Trophoblast cell (in vitro differentiated cells and primary cell): ENCODE measurements around the gene PAX3.

ENCODE experiments used
- DNase-seq, 2 donors: peaks; one replicate each; pipeline ENCODE4 v3.0.0-alpha.2; 2016
- H2AFZ ChIP-seq: 2 replicates; pipeline ENCODE4 v1.6.1; 2013; ENCODE audit warnings: low read length, moderate library complexity, mild to moderate bottlenecking; ENCODE audit not compliant: insufficient read depth, poor library complexity
- H2AK5ac ChIP-seq: 2 replicates; pipeline ENCODE4 v1.6.1; 2013; ENCODE audit warnings: mild to moderate bottlenecking, low read length
- H2BK120ac ChIP-seq: 2 replicates; pipeline ENCODE4 v1.6.1; 2013; ENCODE audit warnings: low read length, mild to moderate bottlenecking, moderate library complexity; ENCODE audit not compliant: insufficient read depth, poor library complexity
- H2BK12ac ChIP-seq: 2 replicates; pipeline ENCODE4 v1.6.1; 2013; ENCODE audit warnings: mild to moderate bottlenecking, low read length, moderate library complexity
- H2BK5ac ChIP-seq: 2 replicates; pipeline ENCODE4 v1.6.1; 2013; ENCODE audit warnings: low read length, low read depth, moderate library complexity, mild to moderate bottlenecking; ENCODE audit not compliant: poor library complexity
- H3K14ac ChIP-seq: 2 replicates; pipeline ENCODE4 v1.6.1; 2013; ENCODE audit warnings: mild to moderate bottlenecking, low read length
- H3K18ac ChIP-seq: 2 replicates; pipeline ENCODE4 v1.6.1; 2013; ENCODE audit warnings: mild to moderate bottlenecking, low read length
- H3K23ac ChIP-seq: 2 replicates; pipeline ENCODE4 v1.6.1; 2013; ENCODE audit warnings: low read length
- H3K27ac ChIP-seq: 2 replicates; pipeline ENCODE4 v1.5.1; 2013; ENCODE audit warnings: low read depth, mild to moderate bottlenecking, inconsistent platforms, low read length, moderate library complexity
- H3K27me3 ChIP-seq: 2 replicates; pipeline ENCODE4 v1.6.1; 2013; ENCODE audit warnings: inconsistent platforms, mild to moderate bottlenecking, low read length, moderate library complexity; ENCODE audit not compliant: insufficient read depth
- H3K36me3 ChIP-seq, 2 experiments: 1 replicate in 1 of 2; 2 replicates in 1 of 2; pipeline ENCODE4 v1.6.1; 2013; ENCODE audit warnings: low read length in 2 of 2, mild to moderate bottlenecking in 2 of 2, moderate library complexity in 1 of 2; ENCODE audit not compliant: insufficient read depth in 2 of 2, control insufficient read depth in 1 of 2
- H3K4ac ChIP-seq: 2 replicates; pipeline ENCODE4 v1.6.1; 2013; ENCODE audit warnings: low read depth, mild to moderate bottlenecking, low read length, moderate library complexity
- H3K4me1 ChIP-seq, 2 experiments: 1 replicate in 1 of 2; 2 replicates in 1 of 2; pipeline ENCODE4 v1.6.1; 2013; ENCODE audit warnings: low read length in 2 of 2, mild to moderate bottlenecking in 2 of 2, moderate library complexity in 1 of 2; ENCODE audit not compliant: insufficient read depth in 2 of 2, control insufficient read depth in 1 of 2
- H3K4me2 ChIP-seq: 2 replicates; pipeline ENCODE4 v1.6.1; 2013; ENCODE audit warnings: inconsistent platforms, mild to moderate bottlenecking, low read length, moderate library complexity
- H3K4me3 ChIP-seq: 2 replicates; pipeline ENCODE4 v1.5.1; 2013; ENCODE audit warnings: mild to moderate bottlenecking, low read depth, low read length, inconsistent platforms
- H3K79me1 ChIP-seq: one replicate; pipeline ENCODE4 v1.6.1; 2013; ENCODE audit warnings: low read length
- H3K79me2 ChIP-seq: 2 replicates; pipeline ENCODE4 v1.6.1; 2013; ENCODE audit warnings: low read length, mild to moderate bottlenecking; ENCODE audit not compliant: control insufficient read depth, insufficient read depth, poor library complexity
- H3K9ac ChIP-seq: 2 replicates; pipeline ENCODE4 v1.6.1; 2013; ENCODE audit warnings: mild to moderate bottlenecking, low read length
- H3K9me3 ChIP-seq: 2 replicates; pipeline ENCODE4 v1.6.1; 2013; ENCODE audit warnings: low read depth, mild to moderate bottlenecking, control low read depth, inconsistent platforms, low read length; ENCODE audit not compliant: insufficient read depth
- H4K12ac ChIP-seq: 2 replicates; pipeline ENCODE4 v1.6.1; 2013; ENCODE audit warnings: low read depth, mild to moderate bottlenecking, low read length, moderate library complexity
- H4K8ac ChIP-seq: 2 replicates; pipeline ENCODE4 v1.6.1; 2013; ENCODE audit warnings: low read depth, mild to moderate bottlenecking, low read length, moderate library complexity
- H4K91ac ChIP-seq: one replicate; pipeline ENCODE4 v1.6.1; 2013; ENCODE audit warnings: low read depth, mild to moderate bottlenecking, low read length, moderate library complexity
- WGBS: extraction: QIAGEN DNeasy Blood & Tissue Kit; methylation state at CpG from one replicate; pipeline ENCODE4 v1.1.7; 2013; ENCODE audit warnings: missing lambda C conversion rate; ENCODE audit not compliant: insufficient read length, insufficient coverage; ENCODE audit errors: extremely low coverage; 5-methylcytosine and 5-hydroxymethylcytosine counted together

PAX3 gene

GRCh38 chr2:222300726-222301052 lies 1.9 kb upstream of the PAX3 start:
- no peak overlapping the region for H4K12ac ChIP-seq
- H3K36me3 ChIP-seq, result no peaks in the 10 kb centered on the region
- no peak overlapping the region for H2BK5ac ChIP-seq
- no peak overlapping the region for H2AK5ac ChIP-seq
- H3K79me2 ChIP-seq, result no peaks in the 10 kb centered on the region
- no peak overlapping the region for H4K91ac ChIP-seq
- H2BK12ac ChIP-seq, result no peak overlapping the region
- H3K4ac ChIP-seq, result no peak overlapping the region
- H3K18ac ChIP-seq, result no peak overlapping the region
- DNase-seq, result no peak
- no peak overlapping the region for H3K9ac ChIP-seq
- peaks cover 0 to 2% of the 10 kb centered on the region in 2 experiments for H3K4me1 ChIP-seq
- no CpG with 5 or more reads among the region's 11 CpGs for WGBS
- H3K27ac ChIP-seq, result no peak overlapping the region
- H3K4me2 ChIP-seq, result no peak overlapping the region
- peaks cover 94% of the 10 kb centered on the region for H3K27me3 ChIP-seq
- H3K79me1 ChIP-seq, result no peaks in the 10 kb centered on the region
- no peak overlapping the region for H3K4me3 ChIP-seq
- H4K8ac ChIP-seq, result no peak overlapping the region
- H2BK120ac ChIP-seq, result no peak overlapping the region
- H3K14ac ChIP-seq, result no peak overlapping the region
- peaks cover 11% of the 10 kb centered on the region for H3K9me3 ChIP-seq
- H2AFZ ChIP-seq, result no peak overlapping the region
- no peak overlapping the region for H3K23ac ChIP-seq

- Histone ChIP-seq H3K18ac (no peak overlapping the region), H2AFZ (no peak overlapping the region), H4K91ac (no peak overlapping the region), H3K9me3 (peaks cover 13% of the 10 kb centered on the region), H3K4me1 (peaks cover 0 to 2% of the 10 kb centered on the region in 2 experiments), H3K36me3 (no peaks in the 10 kb centered on the region), H3K4me3 (no peak overlapping the region), H3K4me2 (no peak overlapping the region), H3K79me2 (no peaks in the 10 kb centered on the region), H3K79me1 (no peaks in the 10 kb centered on the region), H3K4ac (no peak overlapping the region), H3K14ac (no peak overlapping the region), H2BK5ac (no peak overlapping the region), H2BK12ac (no peak overlapping the region), H3K27me3 (peaks cover 94% of the 10 kb centered on the region), H4K12ac (no peak overlapping the region), H3K23ac (no peak overlapping the region), H3K9ac (no peak overlapping the region), H3K27ac (no peak overlapping the region), H2BK120ac (no peak overlapping the region), H4K8ac (no peak overlapping the region), H2AK5ac (no peak overlapping the region)
- no CpG with 5 or more reads among the region's 20 CpGs for WGBS
- no peak for DNase-seq
These were observed 1.3 kb upstream of the PAX3 start for GRCh38 chr2:222299906-222300725.

- Histone ChIP-seq H3K9ac (no peak overlapping the region), H3K14ac (no peak overlapping the region), H3K27ac (no peak overlapping the region), H2AFZ (no peak overlapping the region), H2AK5ac (no peak overlapping the region), H3K23ac (no peak overlapping the region), H4K8ac (no peak overlapping the region), H3K79me1 (no peaks in the 10 kb centered on the region), H3K4me1 (peaks cover 0 to 2% of the 10 kb centered on the region in 2 experiments), H2BK120ac (no peak overlapping the region), H4K12ac (no peak overlapping the region), H2BK12ac (no peak overlapping the region), H2BK5ac (no peak overlapping the region), H4K91ac (no peak overlapping the region), H3K4ac (no peak overlapping the region), H3K4me2 (no peak overlapping the region), H3K4me3 (no peak overlapping the region), H3K9me3 (peaks cover 11% of the 10 kb centered on the region), H3K27me3 (peaks cover 95% of the 10 kb centered on the region), H3K18ac (no peak overlapping the region), H3K79me2 (no peaks in the 10 kb centered on the region), H3K36me3 (no peaks in the 10 kb centered on the region)
- no peak for DNase-seq
- no CpG with 5 or more reads among the region's 16 CpGs for WGBS
These were observed 842 bp downstream of the PAX3 start for GRCh38 chr2:222298001-222298310.

GRCh38 chr2:222297600-222297935 lies 1.2 kb downstream of the PAX3 start:
- no peak overlapping the region for H2AK5ac ChIP-seq
- no peaks in the 10 kb centered on the region for H3K79me1 ChIP-seq
- no peaks in the 10 kb centered on the region for H3K79me2 ChIP-seq
- H3K23ac ChIP-seq, result no peak overlapping the region
- H2BK12ac ChIP-seq, result no peak overlapping the region
- no peak overlapping the region for H3K27ac ChIP-seq
- H3K9ac ChIP-seq, result no peak overlapping the region
- no peak overlapping the region for H3K4me2 ChIP-seq
- no peak overlapping the region for H4K8ac ChIP-seq
- no peak overlapping the region for H3K14ac ChIP-seq
- no peaks in the 10 kb centered on the region for H3K36me3 ChIP-seq
- H3K27me3 ChIP-seq, result peaks cover 95% of the 10 kb centered on the region
- no peak overlapping the region for H4K91ac ChIP-seq
- no peak overlapping the region for H3K4me3 ChIP-seq
- H3K4ac ChIP-seq, result no peak overlapping the region
- no CpG with 5 or more reads among the region's 6 CpGs for WGBS
- H3K9me3 ChIP-seq, result peaks cover 11% of the 10 kb centered on the region
- no peak overlapping the region for H4K12ac ChIP-seq
- no peak overlapping the region for H2BK120ac ChIP-seq
- DNase-seq, result no peak
- H3K4me1 ChIP-seq, result peaks cover 0 to 2% of the 10 kb centered on the region in 2 experiments
- H2BK5ac ChIP-seq, result no peak overlapping the region
- H2AFZ ChIP-seq, result no peak overlapping the region
- H3K18ac ChIP-seq, result no peak overlapping the region
